ENCODE data around the gene DNAJC10.

GRCh38 chr2:182826496-182826895, 110.4 kb downstream of the DNAJC10 start:
- TF ChIP-seq CTCF (IDR thresholded peaks at IDR 0.05) (no peak), POLR2A (IDR thresholded peaks at IDR 0.05) (no peak)

Data from prostate gland (tissue), 2 donors.